GM19468 (cell line): Measurements from ENCODE around the gene MED14.

ENCODE experiments used
- ATAC-seq: cut with Tn5 transposase; IDR thresholded peaks from one replicate; pipeline ENCODE4 v1.9.1; 2021; ENCODE audit warnings: mild to moderate bottlenecking, moderate library complexity, moderate number of reproducible peaks; ENCODE audit not compliant: unreplicated experiment; ENCODE audit errors: extremely low read depth

MED14 gene

DNA sequence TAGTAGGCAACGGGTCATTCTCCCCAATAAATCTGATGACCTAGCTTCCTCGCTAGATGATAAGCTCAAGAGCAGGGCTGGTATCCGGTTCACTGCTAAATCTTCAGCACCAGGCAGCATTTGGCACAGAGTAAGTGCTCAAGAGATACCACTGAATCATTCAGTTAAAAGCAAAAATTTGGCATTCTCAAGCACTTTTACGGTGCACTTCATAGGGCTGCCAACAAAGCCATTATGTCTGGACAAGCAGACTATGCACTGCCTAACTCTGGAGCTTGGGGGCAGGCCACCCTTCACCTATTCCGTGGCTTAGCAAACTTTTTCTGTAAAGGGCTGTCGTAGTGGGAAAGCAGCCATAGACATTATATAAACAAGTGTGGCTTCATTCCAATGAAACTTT, 64.2 kb downstream of the MED14 start:
- no peak for ATAC-seq

DNA sequence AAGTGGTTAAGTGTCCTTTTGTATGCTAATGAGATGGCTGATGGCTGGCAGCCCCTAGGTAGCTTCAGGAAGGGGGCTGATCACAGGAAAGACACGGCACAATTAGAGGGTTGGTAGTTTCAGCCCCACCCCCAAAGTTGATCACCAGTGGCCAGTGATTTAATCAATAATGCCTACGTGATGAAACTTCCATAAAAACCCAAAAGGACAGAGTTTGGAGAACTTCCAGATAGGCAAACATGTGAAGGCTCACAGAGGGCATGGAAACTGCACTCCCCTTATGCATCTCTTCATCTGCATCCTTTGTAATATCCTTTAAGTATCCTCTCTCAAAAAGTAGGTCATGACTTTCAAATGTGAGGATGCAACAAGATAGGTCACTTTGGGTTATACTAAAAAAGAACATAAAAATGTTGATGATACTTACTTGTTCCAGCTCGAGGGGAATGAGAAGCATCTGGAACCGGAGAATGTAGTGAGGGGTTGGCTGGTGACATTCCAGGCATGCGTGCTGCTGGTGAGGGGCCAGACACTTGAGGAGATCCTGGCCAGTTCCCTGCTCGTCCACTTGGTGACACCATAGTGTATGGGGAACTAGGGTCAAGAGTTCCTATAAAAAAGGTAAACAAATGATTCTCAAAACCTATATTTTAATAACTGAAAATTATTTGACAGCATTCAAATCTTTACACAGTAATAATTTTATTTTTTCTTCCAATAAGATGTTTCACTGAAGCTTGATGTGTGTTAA, 71.3 kb downstream of the MED14 start:
- ATAC-seq = no peak

DNA sequence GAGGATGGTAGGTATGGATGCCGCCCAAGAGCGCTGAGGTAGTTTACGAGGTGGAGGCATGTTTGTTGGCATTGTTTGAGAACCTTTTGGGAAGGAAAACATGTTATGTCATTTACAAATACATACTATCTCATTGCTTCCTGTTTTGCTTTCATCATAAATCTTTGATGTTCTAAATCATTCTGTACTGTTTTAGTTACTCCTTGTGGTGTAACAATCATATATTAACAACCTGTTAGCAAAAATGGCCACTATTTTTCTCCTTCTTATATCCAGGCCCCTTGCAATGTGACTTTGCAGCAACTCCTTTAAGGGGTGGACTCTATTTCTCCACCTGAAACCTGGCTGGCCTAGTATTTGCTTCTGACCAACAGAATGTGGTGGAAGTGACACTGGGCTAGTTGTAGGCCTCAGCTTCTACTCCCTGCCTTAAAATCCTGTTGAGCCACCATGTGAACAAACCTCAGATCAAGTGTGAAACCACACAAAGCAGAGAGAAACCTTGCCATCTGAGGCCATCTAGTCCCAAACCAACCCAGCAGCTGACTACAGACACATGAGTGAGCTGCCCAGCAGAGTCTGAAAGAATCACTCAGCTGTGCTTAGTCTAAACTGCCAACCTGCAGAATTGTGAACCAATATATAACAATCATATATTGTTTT, 72.1 kb downstream of the MED14 start:
- ATAC-seq = no peak

DNA sequence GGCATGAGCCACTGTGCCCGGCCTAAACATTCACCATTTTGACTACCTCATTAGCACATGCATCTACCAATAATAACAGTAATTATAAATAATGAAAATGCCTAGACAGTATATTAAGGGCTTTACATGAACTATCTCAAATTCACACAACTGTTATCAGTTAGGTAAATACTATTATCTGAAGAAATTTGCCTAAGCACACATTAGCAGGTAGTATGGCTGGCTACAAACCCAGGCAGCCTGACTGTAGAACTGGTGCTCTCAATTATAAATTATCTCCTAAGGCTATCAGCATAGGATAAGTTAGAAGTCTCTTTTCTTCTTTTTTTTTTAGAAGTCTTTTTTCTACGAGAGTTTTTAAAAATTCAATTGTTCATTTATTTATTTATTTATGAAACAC, 73.9 kb downstream of the MED14 start:
- ATAC-seq = no peak

DNA sequence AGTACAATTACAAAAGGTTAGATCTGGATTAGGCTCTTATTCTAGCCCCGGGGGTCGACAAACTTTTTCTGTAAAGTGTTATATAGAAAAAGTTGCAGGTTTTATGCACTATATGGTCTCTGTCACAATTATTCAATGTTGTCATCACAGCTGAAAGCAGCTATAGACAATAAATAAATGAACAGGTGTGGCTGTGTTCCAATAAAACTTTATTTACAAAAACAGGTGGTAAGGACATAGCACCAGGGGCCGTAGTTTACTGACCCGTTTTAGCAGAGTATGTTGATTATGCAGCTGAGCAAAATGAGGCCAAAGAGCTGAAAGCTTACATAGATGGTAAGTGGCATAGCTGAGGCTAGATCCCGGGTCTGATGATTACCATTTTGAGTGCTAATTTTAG, 75.0 kb downstream of the MED14 start:
- ATAC-seq = no peak

DNA sequence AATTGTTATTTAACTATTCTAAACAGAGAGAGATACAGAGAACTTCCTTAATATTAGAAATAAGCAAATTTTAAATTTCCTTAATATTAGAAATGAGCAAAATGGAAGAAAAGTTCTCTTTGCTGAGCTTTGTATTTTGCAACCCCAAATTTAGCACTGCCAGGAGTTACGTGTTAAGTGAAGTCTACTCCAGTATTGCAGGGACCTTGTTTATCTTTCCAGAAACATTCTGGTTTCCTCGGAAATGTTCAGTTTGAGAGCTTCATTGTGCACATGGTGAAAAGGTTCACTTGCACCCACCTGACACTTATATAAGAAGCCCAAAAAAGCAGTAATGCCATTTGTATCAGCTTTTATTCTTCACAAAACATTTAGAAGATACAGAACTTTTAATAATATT, 81.8 kb downstream of the MED14 start:
- no peak for ATAC-seq

DNA sequence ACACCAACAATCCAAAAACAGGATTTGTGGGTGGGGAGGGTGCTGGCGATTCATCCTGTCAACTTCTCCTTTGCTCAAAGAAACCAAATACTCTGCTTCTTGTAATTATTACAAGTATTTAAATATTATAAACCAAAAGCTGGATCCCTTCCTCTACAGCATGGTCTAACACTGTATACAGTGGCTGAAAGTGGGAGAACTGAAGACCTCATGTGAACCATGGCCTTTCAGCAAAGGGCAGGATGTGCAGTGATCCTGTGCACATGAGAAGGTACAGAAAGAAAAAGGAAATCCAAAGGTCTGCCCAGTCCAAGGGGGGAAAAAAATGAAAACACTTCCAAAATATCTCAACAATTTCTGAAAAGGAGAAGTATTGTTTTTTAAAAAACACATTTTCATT, 82.7 kb downstream of the MED14 start:
- no peak for ATAC-seq

DNA sequence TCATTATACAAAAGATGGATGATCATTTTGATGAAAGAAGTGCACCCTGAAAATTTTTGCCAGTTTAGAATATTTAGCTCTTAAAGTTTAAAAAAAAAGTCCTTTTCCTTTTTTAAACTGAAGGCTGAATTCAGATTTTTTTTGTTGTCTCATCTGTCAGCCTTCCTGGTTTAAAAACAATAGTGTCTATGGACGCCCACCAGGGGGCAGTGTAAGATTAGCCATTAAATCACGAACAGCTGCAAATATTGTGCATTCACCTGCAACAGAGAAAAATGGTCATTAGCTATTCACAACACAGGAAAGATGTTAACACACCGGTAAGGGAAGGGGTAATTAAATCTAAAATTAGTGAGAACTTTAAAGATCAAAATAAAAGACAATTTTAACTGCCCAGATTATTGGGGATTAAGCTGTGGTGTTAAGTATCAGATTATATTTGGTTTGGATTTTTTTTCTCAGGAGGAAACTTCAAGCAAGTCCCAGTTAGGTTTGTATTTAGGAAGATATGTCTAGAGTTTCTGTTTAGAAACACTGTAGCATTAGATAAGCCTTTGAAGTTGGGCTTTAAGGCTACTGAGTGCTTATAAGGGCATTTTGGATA, 83.6 kb downstream of the MED14 start:
- ATAC-seq = no peak

DNA sequence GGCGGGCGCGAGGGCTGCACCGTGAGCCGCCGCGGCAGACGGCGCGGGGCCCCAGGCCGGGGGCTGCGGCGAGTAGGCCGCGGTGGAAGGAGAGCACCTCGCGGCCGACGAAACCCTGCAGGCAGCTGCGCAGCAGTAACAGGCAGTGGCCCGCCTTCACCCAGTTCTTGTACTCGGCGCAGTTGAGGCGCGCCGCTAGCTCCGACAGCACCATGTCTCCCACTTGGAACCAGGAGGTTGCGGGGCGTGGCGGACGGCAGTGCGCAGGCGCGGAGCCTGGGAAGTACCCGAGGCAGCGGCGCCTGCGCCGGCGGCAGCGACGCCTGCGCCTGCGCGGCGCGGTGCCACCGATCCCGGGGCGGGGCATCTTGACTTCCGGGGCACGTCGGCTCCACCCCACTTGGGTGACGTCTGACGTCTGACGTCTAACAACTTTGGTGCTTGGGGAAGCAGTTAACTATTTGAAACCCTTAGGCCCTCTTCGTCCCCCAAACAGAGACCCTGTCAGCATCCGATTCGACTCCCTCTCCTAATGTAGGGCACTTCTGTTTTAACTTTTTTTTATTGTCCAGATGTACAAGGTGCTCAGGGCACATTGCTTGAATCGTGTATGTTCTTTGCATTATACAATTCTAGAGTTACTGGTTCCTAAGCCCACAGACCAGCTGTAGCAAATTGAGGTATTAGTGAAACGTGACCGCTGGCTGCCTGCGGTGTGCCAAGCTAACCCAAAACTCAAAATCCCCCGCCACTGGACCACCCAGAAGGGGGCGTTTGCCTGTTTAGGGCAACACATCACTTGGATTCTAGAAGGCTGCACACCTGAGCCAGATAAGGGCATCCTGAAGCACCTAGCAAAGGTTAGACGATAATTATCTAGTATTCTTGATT, 87.8 kb downstream of the MED14 start, which contains the start of gene CXorf38:
CXorf38 (minus strand) TSS at position 255 of the 891 bp plus-strand sequence; CDS start at position 214, 41 bp downstream.
- ATAC-seq = peak; percentile 46

DNA sequence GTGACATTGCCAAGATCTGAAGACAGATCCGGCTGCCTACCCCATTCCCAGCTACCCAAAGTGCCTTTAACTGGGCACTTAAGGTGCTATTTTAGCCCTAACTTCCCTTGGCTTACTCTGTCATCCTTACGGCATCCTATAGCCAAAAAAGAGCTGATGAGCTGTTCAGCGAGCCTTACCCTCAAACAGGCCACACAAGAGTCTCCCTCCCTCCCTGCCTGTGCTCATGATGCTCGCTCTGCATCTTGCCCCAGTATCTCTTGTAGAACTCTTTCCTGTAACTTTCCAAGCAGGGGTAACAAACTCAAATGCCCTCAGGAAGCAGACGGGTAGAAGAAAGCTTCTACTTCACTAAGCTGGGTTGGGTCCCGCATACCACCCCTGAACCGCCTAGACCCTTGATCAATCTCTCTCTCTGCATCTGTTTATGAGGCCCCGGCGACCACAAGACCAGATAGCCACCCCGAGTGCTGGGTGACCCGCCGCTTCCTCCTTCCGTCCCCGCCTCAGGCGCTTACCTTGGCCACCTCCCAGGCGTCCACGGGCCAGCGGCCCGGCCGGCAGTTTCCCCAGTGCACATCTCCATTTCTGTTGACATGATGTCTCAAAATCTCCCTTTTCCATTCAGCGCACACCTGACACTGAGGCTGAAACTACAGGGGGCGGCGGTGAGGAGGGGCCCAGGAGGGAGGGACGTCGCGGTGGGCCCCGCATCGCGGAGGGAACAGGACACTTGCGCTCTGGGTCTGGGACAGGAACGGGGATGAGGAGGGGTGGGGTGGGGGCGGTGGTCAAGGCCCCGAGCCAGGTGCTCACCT, 88.6 kb downstream of the MED14 start:
- ATAC-seq = no peak

DNA sequence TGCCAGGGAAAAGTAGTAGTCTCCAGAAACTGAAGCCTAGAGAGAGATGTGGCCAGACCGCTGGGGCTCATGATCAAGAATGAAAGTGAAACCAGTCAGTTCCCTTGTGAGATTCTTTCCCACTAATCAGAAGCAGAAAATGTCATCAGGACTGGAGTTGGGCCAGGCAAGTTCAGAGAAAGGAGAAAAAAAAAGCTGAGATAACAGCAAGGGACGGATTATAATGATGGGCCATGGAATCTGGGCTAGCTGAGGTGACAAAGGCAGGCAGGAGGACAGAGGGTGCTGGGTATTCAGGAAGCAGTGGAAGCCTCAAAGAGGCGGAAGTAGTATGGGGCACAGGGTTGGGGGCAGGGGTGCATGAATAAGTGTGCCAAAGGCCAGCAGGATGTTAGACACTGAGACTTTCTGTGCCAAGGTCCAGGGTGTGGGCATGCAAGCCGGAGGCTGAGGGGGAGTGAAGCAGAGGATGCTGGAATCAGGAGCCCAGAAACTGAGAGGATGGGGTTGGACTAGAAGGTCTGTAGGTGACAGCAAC, 90.5 kb downstream of the MED14 start:
- ATAC-seq = no peak

DNA sequence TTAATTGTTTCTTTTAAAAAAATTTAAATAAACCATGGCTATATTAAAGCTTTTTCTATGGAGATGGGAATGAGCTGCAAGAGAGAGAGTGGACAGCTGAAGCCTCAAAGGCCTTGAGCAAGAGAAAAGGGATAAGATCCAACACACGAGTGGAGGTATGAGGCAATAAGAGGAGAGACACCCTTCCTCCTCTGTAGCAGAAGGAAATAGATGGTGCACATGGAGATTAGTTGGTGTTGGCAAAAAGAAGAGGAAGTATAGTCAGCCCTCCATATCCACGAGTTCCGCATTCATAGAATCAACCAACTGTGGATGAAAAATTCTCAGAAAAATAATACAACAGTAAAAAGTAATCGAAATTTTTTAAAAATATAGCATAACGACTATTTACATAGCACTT, 91.2 kb downstream of the MED14 start:
- no peak for ATAC-seq

DNA sequence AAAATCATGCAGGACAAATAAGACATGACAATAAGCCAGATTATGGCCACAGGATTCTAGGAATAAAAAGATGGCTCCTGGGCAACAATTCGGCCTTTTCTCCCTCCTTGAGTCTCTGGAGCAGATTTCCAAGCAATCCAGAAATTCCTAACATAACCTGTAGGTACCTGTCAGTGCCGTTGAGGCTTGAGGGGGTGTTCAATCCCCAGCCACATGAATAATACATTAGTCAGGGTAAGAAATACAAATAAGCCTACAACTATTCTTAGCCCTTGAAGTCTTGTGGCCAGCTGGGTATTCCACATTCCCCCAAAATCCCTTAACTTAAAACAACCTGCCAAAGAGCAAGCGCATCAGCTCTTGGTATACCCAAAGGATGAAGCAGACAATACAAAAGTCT, 97.7 kb downstream of the MED14 start:
- ATAC-seq = no peak

DNA sequence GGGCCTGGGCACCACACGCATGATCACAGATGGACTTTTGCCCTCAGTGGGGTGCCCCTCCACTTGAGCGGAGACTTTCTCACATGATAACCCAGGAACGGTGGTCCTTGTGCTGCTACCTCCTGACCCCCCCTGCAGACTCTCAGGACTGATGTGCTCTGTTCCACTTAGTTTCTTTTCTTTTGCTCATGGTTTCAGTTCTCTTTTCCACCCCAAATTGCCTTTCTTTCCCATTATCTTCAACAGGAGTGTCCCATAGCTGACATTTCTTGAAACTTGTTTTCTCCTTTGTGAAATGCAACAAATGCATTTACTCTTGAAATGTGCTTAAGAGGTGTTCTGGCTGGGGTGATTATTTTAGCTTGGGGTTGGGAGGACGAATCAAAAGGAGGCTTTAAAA, 103.1 kb downstream of the MED14 start:
- ATAC-seq = no peak

DNA sequence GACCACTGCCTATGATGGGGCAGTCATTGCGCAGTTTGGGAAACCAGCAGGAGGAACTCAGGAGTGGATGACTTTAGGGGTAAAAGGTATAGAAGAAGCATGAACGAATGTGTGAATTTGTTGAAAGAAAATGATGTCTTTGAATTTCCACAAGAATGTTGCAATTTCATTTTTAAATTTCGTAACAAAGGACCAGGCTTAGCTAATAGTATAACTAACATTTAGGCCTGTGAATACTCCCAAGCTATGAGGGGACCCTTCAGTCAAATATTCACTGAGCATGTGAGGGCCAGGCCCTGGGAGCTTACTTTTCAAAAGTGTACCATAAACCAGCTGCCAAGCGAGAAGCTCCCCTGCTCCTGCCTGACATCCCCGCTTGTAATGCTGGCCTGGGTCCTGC, 106.8 kb downstream of the MED14 start:
- no peak for ATAC-seq

DNA sequence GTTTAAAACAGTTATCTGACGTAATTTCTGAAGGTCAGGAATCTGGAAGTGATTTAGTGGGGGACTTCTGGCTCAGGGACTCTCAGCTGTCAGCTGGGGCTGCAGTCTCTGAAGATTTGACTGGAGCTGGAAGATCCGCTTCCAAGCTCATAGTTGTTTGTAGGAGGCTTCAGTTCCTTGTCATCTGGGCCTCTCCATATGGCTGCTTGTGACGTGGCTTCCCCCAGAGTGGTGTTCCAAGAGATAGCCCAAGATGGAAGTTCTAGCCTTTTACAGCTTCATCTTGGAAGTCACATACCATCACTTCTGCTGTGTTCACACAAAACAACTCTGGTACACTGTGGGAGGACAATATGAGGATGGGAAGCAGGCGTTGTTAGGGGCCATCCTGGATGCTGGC, 110.0 kb downstream of the MED14 start:
- ATAC-seq = no peak

DNA sequence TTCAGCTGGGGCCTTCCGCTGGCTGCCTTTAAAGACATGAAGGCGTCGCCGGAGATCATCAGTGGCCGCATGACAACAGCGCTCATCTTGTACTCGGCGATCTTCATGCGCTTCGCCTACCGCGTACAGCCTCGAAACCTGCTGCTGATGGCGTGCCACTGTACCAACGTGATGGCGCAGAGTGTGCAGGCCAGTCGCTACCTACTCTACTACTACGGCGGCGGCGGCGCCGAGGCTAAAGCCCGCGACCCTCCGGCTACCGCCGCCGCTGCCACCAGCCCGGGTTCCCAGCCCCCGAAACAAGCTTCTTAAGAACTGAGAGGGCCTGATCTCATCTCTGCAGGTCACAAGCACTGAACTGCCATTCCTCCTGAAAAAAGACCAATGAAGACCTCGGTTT, 111.7 kb downstream of the MED14 start:
- ATAC-seq = no peak

DNA sequence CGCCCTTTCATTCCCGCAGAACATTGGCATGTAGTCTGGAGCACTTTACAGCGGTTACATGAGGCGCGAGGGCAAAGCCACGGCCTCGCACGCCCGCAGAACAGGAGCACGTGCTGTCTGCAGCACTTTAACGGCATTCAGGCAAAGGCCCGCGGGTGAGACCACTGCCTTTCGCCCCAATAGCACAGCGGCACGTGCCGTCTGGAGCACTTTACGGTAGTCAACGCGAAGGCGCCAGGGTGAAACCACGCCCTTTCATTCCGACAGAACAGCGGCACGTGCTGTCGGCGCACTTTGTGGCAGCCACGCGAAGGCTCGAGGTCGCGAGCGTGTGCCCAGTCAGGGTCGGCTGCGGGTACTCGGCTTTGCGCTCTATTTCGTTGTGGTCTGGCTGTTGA, 112.2 kb downstream of the MED14 start, which contains the start of gene MPC1L:
MPC1L (plus strand) TSS at position 290 of the 398 bp plus-strand sequence. CDS start 138 bp downstream, outside the sequence.
- no peak for ATAC-seq

DNA sequence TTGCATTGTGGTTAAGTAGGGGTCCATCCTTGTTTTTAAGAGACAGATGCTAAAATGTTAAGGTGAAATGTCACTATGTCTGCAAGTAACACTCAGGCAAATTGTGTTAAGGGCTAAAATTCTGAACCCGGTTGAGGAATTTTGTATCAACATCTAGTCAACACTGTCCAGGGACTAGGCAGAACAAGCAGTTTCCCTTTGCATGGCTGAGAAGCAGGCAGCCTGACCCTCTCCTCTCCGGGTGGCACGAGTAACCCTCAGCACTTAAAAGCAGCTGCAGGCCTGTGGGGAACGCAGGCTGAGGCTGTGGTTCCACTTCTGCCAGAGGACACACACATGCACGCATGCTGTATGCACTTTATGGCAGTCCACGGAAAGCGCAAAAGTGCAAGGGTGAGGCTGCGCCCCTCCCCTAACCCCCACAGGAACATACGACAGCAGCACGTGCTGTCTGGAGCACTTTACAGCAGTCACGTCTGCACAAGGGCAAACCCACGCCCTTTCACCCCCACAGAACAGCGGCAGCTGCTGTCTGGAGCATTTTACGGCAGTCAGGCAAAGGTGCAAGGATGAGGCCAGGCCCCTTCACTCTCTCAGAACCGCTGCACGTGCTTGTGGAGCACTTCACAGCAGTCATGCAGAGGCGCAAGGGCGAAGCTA, 112.7 kb downstream of the MED14 start:
- ATAC-seq = no peak
